Large intestine (tissue), 3 donors: Measurements from ENCODE around the gene TGFBR2. TPM values are rescaled to one million over a fixed set of nuclear protein-coding genes. Genes with fewer than 3 reads are reported as not detected.

Experiments used
- DNase-seq, 2 donors: peaks; one replicate each; pipeline versions ENCODE4 v3.0.0 to v3.0.0-alpha.2; 2013
- H3K27ac ChIP-seq: one replicate; pipeline ENCODE4 v1.5.1; 2013; ENCODE audit warnings: low read length
- H3K27me3 ChIP-seq: 2 replicates; pipeline ENCODE4 v1.6.1; 2013; ENCODE audit warnings: low read length; ENCODE audit not compliant: control insufficient read depth, insufficient read depth
- H3K36me3 ChIP-seq: 2 replicates; pipeline ENCODE4 v1.6.1; 2013; ENCODE audit warnings: low read length; ENCODE audit not compliant: control insufficient read depth, insufficient read depth
- H3K4me1 ChIP-seq: one replicate; pipeline ENCODE4 v1.6.1; 2013; ENCODE audit warnings: low read length; ENCODE audit not compliant: control insufficient read depth, insufficient read depth
- H3K4me3 ChIP-seq: one replicate; pipeline ENCODE4 v1.5.1; 2013; ENCODE audit warnings: low read length
- H3K9me3 ChIP-seq: one replicate; pipeline ENCODE4 v1.6.1; 2013; ENCODE audit warnings: mild to moderate bottlenecking, low read depth, low read length, moderate library complexity; ENCODE audit not compliant: control insufficient read depth
- WGBS: methylation state at CpG from one replicate; pipeline ENCODE4 v1.1.5; 2013; ENCODE audit warnings: low lambda C conversion rate; ENCODE audit not compliant: insufficient coverage; 5-methylcytosine and 5-hydroxymethylcytosine counted together
- polyA plus RNA-seq: library from polyadenylated mRNA; unstranded; fragments of 120-200 nt; gene quantifications from one replicate; pipeline ENCODE4 v1.2.1, GENCODE V29; 2013

TGFBR2 gene
- polyA plus RNA-seq, 1 donor, result 62.9 TPM

DNA sequence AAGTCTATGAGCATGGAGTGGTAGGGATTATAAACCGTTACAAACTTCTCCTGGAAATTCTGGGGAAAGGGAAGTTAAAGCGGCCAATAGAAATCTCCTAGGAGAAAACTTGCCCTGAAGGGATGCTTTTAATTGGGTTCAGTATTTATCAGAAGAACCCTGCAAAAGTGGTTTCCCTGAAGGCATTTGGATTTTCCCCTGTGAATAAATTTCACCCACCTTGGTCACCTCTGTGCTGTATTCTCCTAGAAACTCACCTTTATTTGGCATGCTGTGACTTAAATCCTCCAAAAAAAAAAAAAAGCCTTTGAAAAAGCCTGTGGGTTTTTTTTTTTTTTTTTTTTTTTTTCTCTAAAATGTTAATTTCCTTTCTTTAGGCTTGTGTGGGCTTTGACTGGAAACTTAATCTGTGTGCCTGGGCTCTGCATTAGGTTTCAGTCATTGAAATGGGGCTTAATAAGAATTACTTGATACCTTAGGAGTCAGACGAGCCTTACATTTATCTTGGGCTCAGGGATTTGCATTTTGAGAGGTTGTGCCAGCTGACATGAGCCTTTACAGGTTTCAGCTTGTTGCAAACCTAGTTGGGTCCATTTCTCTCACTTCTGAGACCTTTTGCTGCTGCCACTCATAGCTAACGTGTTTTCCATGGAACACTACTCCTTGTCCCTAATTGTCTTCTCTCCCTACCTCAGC is 22.0 kb downstream of the TGFBR2 start:
- H3K9me3 ChIP-seq, result no peaks in the 10 kb centered on the region
- H3K4me1 ChIP-seq, result peaks cover 11% of the 10 kb centered on the region
- H3K4me3 ChIP-seq, result no peak overlapping the region
- H3K27ac ChIP-seq, result no peak overlapping the region
- H3K36me3 ChIP-seq, result peaks cover 11% of the 10 kb centered on the region
- no peak for DNase-seq
- WGBS, result 100% methylated on average over 2 of the region's 4 CpGs
- no peaks in the 10 kb centered on the region for H3K27me3 ChIP-seq

DNA sequence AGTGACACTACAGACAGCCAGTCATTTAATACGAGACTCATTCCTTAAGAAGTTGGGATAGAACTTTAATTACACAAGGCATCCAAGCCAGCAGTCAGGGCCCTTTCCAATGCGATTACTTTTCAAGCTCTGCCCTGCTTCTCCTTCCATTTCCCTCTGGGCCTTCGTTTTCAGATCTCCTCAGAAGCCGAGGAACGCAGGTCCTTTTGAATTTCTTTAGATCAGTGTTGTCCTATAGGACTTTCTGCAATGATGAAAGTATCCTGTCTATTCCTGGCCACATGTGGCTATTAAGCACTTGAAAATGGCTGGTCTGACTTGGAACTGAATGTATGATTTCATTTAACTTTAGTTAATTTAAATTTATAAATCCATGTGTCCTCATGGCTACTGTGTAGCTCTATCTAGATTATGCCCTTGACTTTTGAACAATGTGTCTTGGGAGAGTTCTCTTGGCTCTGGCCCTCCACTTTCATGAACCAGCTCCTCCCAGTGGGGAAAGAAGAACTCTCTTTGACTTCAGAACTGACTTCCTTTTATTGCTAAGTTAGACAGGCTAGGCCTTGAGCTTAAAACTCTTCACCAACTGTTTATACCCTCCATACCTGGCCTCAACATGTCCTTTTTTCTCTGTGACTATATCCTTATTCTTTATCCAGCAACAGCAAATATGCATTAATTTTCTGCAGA is 22.6 kb downstream of the TGFBR2 start:
- Histone ChIP-seq H3K9me3 (no peaks in the 10 kb centered on the region), H3K27ac (no peak overlapping the region), H3K4me1 (peaks cover 11% of the 10 kb centered on the region), H3K27me3 (no peaks in the 10 kb centered on the region), H3K4me3 (no peak overlapping the region), H3K36me3 (peaks cover 10% of the 10 kb centered on the region)
- DNase-seq, result peak in 1 of 2 donors; percentile 52
- WGBS, result no CpG with 5 or more reads among the region's 5 CpGs

DNA sequence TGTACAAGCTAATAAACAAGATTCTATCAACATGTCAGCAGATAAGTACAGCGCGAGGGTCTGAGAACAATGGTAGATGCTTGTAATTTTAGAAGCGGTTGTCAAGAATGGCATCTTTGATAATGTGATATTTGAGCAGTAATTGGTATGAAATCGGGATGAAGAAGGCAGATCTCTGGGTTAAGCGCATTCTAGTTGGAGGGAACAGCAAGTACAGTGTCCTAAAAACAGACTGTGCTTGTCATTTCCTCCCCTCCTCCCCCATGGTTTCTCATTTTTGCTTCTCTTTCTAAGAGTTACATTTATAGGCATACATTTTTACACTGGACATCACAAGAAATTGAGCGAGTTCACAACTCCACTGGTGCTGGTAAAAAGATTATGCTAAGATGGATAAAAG is 23.3 kb downstream of the TGFBR2 start:
- no peak for DNase-seq
- H3K27me3 ChIP-seq, result no peaks in the 10 kb centered on the region
- 96% methylated on average over 4 of the region's 6 CpGs for WGBS
- H3K27ac ChIP-seq, result no peak overlapping the region
- peaks cover 10% of the 10 kb centered on the region for H3K36me3 ChIP-seq
- no peaks in the 10 kb centered on the region for H3K9me3 ChIP-seq
- H3K4me3 ChIP-seq, result no peak overlapping the region
- peaks cover 11% of the 10 kb centered on the region for H3K4me1 ChIP-seq

DNA sequence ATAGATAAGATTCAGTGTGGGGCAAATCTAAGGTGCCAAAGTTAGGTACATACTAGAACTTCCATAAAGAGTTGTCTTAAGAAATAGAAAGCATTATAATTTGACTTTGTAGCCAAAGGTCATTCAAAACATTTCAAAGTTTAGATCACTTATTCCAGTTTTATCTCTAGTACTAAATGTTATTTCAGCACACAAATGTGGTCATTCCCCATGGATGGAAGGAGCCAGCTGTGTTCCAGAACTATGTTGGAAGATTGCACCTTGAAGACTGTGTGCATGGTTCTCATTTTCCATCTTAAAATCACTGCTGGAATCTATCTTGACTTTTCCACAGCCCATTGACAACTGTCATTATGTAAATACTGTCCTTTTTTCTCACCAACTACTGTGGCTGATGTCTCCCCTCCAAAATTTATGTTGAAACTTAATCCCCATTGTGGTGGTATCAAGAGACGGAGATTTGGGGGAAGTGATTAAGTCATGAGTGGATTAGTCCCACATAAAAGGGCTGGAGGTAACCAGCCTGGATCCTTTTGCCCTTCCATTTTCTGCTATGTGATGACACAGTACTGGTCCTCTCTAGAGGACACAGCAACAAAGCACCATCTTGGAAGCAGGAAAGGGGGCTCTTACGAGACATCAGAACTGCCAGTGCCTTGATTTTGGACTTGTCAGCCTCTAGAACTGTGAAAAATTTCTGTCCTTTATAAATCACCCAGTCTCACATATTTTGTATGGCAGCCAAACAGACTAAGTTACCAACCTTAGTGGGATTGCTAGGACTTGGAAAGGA is 24.0 kb downstream of the TGFBR2 start:
- H3K4me1 ChIP-seq, result peaks cover 8% of the 10 kb centered on the region
- H3K9me3 ChIP-seq, result no peaks in the 10 kb centered on the region
- H3K27ac ChIP-seq, result no peak overlapping the region
- H3K36me3 ChIP-seq, result peaks cover 10% of the 10 kb centered on the region
- no peak for DNase-seq
- 100% methylated on average over 1 of the region's 2 CpGs for WGBS
- no peaks in the 10 kb centered on the region for H3K27me3 ChIP-seq
- H3K4me3 ChIP-seq, result no peak overlapping the region

DNA sequence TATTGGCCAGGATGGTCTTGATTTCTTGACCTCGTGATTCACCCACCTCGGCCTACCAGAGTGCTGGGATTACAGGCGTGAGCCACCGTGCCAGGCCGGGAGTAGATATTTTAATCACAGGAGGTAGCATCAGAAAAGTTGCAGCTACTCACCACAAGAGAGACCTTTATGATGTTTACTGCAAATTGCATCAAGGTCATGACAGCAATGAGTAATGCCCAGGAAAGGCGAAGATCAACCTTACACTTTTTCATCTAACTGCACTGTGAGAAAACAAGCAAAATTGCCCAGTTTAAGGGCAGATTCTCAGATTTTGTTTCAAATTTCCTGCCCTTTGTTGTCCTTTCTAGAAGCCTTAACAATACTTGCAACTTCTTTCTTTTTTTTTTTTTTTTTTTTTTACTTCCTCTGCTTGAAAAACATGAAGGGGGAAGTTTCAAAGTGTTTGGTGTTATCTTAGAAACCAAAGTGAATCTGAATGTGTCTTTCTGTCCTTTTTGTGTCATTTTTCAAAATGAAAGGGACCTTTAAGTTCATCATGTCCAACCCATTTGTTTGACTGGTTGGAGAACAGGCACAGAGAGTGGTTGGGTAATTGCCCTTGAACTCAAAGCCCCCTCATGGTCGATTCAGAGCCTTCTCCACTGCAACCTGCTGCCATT is 25.0 kb downstream of the TGFBR2 start:
- no peaks in the 10 kb centered on the region for H3K9me3 ChIP-seq
- peaks cover 5% of the 10 kb centered on the region for H3K4me1 ChIP-seq
- H3K4me3 ChIP-seq, result no peak overlapping the region
- peak in 1 of 2 donors; percentile 23 for DNase-seq
- WGBS, result no CpG with 5 or more reads among the region's 7 CpGs
- peaks cover 9% of the 10 kb centered on the region for H3K36me3 ChIP-seq
- no peaks in the 10 kb centered on the region for H3K27me3 ChIP-seq
- H3K27ac ChIP-seq, result no peak overlapping the region

DNA sequence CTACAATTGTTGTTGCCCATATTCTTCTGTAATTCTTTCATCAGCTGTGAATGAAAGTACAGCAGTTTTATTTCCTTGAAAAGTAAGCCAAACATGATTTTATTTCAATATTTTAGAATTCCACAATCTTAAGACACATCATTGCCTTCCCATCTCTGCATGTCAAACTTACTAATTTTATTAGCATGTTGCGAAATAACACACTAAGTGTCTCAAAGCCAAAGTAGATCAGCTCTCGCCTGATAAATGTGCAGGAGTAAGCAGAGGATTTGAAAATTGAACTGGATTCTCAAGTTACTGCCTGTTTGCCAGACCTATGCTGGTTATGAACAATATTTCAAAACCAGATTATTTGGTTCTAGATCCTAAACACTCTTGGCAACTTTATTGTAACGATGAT is 25.7 kb downstream of the TGFBR2 start:
- 81% methylated on average over 3 of the region's 3 CpGs for whole genome bisulfite sequencing
- Histone ChIP-seq H3K27me3 (no peaks in the 10 kb centered on the region), H3K9me3 (no peaks in the 10 kb centered on the region), H3K27ac (no peak overlapping the region), H3K4me1 (no peaks in the 10 kb centered on the region), H3K4me3 (no peak overlapping the region), H3K36me3 (peaks cover 6% of the 10 kb centered on the region)
- no peak for DNase-seq

DNA sequence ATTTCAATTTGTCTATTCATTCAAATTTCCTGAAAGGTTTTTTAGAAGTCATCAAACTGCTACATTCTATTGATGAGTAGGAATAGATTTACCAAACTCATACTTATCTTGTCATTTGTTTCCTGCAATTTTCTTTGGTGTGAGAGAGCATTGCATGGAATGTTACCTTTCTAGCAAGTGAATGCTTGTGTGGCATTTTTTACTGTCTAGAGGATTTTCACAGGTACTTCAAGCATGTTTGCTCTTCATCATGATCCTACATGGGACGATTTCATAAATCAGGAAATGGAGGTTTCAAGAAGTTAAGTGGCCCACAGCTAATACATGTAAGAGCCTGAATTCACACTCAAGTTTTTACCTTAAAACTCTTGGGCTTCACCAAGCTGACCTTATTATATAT is 26.1 kb downstream of the TGFBR2 start:
- Histone ChIP-seq H3K27me3 (no peaks in the 10 kb centered on the region), H3K27ac (no peak overlapping the region), H3K4me3 (no peak overlapping the region), H3K4me1 (no peaks in the 10 kb centered on the region), H3K9me3 (no peaks in the 10 kb centered on the region), H3K36me3 (peaks cover 7% of the 10 kb centered on the region)
- no peak for DNase-seq
- no CpG with 5 or more reads among the region's 1 CpG for WGBS

DNA sequence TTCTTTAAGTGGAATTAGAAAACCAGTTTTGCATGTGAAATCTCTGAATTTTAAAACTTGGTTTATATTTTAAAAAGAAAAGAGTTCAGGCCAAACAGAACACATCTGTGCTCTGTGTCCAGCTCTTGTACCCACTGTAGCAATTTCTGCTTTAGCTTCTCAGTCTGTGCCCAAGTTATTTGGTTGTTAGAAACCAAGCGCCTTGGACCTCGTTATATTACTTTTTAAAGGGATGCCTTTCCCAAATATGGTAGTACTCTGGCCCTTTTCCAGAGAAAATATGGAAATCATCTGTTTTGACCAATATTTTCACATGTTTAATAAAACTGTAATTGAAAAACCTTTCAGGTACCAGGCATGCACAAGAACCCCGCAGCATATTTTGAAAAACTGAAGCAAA is 27.3 kb downstream of the TGFBR2 start:
- no CpG with 5 or more reads among the region's 3 CpGs for WGBS
- Histone ChIP-seq H3K9me3 (no peaks in the 10 kb centered on the region), H3K4me1 (no peaks in the 10 kb centered on the region), H3K36me3 (peaks cover 7% of the 10 kb centered on the region), H3K27me3 (no peaks in the 10 kb centered on the region), H3K27ac (no peak overlapping the region), H3K4me3 (no peak overlapping the region)
- DNase-seq, result no peak

DNA sequence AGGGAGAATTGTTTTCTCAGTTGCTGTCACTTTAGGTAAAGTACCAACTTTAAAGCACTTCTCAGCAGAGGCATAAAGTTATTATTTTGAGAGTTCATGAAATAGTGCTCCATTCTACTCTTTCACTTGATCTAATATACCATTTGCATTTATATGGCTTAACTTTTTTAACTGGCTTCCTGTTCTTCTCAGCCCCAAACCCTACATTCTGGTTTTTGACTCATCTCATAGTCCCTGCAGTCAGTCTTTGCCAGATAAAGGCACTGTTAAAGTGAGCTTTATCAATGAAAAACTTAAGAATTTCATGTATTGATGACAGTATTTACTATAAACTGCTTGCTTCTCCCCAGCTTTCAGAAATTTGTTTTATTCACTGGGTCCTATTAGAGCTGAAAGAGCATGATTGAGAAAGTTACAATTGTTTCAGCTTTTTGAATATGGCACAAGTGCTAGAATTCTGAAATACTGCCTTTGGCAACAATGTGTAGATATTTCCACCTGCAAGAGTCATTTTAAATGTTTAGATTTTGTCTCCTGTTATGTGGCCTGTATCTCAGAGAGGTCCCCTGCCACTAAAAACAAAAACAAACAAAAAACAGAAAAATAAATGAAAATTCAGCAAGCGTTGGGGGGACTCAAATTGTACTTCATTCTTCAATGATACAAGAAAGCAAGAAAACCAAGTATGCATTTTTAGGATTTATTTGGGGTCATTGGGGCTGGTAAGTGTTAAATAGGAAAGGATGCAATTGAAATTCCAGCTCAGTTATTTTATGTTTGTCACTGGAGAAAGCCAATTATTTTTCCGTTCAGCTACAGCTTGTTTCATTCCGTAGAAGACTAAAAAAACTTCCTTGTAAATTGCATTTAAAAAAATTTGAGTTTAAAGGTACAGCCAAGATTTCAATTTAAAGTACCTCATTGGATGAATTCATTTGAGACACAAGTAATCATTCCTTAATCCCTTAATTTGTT is 28.6 kb downstream of the TGFBR2 start:
- 83% methylated on average over 3 of the region's 3 CpGs for WGBS

More for the DNA sequence above, 28.6 kb downstream of the TGFBR2 start:
- H3K27me3 ChIP-seq, result no peaks in the 10 kb centered on the region
- DNase-seq, result no peak
- H3K4me3 ChIP-seq, result no peak overlapping the region
- peaks cover 7% of the 10 kb centered on the region for H3K36me3 ChIP-seq
- no peaks in the 10 kb centered on the region for H3K9me3 ChIP-seq
- no peak overlapping the region for H3K27ac ChIP-seq
- no peaks in the 10 kb centered on the region for H3K4me1 ChIP-seq
